Sciatic nerve (tissue), 2 donors: ENCODE data around the gene BUB1. TPM values are rescaled to one million over a fixed set of nuclear protein-coding genes. Genes with fewer than 3 reads are reported as not detected.
"Not testable (repeated sequence)": the region's sequence is repeated elsewhere in the genome, so short reads cannot be mapped to it uniquely, and the experiment has no call there.

Experiments used
- ATAC-seq: fragments of 200-7000 bp; cut with Tn5 transposase; one replicate; pipeline ENCODE4 v1.9.1; 2020; ENCODE audit warnings: mild to moderate bottlenecking, moderate library complexity
- DNase-seq: peaks from one replicate; pipeline ENCODE4 v3.0.0-alpha.2; 2020; ENCODE audit warnings: low spot score
- intact Hi-C: fragments of 100-400 bp; cut with DNase I; formaldehyde crosslinking; loops from one replicate; pipeline ENCODE4 v1.14.2; 2022
- total RNA-seq: library from RNA; stranded (reverse); fragmentation: NEBNext Ultra II Directional; extraction: Animal tissue kit (Norgen Biotek cat#: 25700); gene quantifications from one replicate; pipeline ENCODE4 v1.2.1, GENCODE V29; 2021
- donor health status: DM: no; HTN: no; CAD: no.
- donor health status: DM: no; HTN: no; CAD: no.

BUB1 gene
- total RNA-seq, 1 donor from 2014 or later, result 0.27 TPM

DNA sequence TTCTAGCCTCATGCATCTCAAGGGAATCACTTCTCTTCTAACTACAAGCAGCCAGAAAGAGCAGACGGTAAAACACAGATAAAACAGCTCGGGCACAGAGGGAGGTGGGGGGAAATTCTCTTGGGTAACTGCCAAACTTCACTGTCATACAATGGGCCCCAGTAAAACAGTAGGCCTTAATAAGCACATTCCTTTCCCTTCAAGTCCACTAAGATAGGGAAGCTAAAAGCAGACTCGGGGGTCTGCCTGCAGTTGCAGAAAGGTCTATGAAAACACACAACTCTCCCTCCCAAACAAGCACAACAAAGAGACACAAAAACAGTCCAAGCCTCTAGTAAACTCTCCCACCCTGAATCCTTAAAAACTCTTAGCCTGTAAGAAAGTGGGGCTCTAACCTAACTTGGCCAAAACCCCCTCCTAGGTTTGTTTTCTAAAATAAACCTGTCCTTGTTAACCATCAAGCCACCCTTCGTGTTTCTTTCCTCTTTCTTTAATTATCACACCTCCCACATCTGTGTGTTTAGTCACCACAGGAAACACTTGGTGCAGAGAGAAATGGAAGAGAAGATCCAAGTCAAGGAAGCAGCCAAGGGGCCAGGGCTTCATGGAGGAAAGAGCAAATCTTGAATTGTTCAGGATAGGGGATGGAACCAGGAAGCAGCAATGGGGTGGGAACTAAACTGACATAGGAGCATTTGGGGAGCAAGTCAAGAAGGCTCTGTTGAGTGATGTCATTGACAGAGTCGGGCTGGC is 17.5 kb upstream of the BUB1 start:
- DNase-seq, intact Hi-C loops, ATAC-seq: not testable (repeated sequence)

DNA sequence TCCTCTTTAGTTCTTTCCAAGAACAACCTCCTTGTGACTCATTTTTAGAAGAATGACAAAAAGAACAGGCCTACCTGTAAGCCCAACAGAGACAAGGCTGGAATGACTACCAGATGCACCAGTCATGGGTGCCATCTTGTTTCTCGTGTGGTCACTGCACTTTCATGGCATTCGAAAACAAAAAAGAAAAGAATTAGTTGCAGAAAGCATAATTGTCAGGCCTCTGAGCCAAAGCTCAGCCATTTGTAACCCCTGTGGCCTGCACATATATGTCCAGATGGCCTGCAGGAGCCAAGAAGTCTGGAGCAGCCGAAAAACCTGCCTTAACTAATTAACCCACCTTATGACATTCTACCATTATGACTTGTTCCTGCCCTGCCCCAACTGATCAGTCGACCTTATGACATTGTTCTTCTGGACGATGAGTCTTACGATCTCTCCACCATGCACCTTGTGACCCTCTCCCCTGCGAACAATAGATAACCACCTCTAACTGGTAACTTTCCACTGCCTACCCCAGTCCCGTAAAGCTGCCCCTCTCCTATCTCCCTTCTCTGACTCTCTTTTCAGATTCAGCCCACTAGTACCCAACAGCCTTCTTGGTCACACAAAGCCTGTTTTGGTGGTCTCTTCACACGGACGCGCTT is 13.9 kb upstream of the BUB1 start:
- ATAC-seq, result no peak
- no peak for DNase-seq
- intact Hi-C loops, result no loop called here

DNA sequence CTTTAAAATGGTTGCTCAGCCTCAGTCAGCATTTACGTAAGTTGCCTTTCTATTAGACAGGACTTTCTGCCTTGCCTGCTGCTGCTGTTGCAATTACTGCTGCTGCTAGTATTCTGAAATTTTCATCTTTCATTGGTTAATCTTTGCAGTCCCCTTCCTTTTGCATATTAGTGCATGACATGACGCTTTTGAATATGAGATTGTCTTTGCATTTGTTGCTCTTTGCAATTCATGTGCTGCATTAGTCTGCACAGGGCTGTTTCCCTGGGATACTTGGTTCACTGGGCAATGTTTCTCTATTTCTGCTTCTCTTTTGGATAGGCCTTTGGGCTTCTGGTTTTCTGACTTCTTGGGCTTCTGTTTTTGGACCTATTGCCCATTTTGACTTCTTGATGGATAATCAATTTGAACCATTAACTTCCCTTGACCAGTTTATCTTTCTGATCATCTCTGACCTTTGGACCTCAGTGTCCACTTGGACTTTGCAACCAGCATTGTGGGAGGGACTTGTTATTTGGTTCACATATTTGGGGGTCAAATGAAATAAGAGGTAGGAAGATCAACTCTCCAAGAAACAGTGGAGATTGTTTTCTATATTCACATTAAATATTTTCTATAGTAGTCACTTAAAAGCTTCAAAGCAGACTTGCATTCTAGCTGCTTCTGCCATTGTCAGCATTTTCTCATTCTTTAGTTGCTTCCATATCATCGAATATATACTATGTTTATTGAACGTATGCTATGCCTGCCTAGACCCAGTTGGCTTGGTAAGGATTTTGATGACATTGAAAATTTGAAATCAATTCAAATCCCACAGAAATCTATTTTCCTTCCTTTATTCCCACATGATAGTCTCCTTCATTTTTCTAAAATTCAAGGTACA is 12.5 kb upstream of the BUB1 start:
- ATAC-seq (no peak), DNase-seq (no peak)
- intact Hi-C loops, result no loop called here

- no peak for ATAC-seq
- intact Hi-C loops, result no loop called here
Measured at GRCh38 chr2:110688594-110689091, 10.8 kb upstream of the BUB1 start.

GRCh38 chr2:110687775-110688484 is 10.1 kb upstream of the BUB1 start:
- DNase-seq, ATAC-seq, intact Hi-C loops: not testable (repeated sequence)

More at GRCh38 chr2:110688594-110689091, 10.8 kb upstream of the BUB1 start:
- DNase-seq, result no peak

- intact Hi-C loops, result no loop called here
- ATAC-seq, result no peak
- no peak for DNase-seq
Measured at GRCh38 chr2:110682872-110683271, 5.0 kb upstream of the BUB1 start.

DNA sequence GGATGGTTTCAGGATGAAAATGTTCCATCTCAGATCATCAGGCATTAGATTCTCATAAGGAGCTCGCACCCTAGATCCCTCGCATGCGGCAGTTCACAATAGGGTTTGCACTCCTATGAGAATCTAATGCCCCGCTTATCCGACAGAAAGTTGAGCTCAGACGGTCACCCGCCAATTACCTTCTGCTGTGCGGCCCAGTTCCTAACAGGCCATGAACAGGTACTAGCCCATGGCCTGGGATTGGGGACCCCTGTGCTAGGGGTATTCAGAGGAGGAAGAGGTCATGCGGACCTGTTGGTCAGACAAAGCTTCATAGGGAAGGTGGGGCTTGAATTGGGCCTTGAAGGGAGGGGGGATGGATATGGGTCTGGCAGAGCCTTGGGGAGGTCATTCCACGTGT is 4.4 kb upstream of the BUB1 start:
- intact Hi-C loops, result no loop called here
- ATAC-seq (no peak), DNase-seq (no peak)

DNA sequence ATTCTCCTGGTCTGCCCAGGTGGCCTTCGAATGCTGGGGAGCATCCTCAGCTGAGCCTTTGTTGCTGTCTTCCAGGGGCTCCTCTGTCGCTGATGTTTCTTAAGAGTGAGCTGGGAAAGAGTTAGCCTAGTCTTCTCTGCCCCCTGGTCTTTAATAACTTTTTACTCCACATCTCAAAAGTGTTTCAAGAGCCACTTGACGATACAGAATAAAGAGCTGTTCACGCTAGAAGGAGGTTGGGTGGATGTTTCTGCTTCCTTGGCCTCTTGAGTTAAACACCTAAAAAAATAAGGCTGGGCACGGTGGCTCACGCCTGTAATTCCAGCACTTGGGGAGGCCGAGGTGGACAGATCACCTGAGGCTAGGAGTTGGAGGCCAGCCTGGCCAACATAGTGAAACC is 2.8 kb upstream of the BUB1 start:
- intact Hi-C loops, result no loop called here
- ATAC-seq (no peak), DNase-seq (no peak)

DNA sequence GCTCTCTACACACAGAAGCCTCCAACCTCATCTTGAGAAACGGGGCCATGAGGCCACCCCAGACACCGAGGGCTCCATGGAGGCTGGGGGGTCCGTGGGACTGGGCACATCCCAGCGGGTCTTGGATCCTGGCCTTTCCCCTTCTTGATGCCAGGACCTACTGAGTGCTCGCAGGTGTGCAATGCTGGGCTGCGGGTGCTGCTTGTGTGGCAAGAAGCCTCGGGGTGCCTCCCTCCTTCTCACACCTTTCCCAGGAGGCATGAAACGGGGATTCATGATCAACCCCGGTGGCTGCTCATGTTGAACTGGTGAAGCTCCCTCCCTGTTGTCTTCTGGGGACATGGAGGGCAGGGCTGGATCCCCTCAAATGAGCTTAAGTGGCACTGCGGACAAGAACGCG is 2.0 kb upstream of the BUB1 start:
- no peak for ATAC-seq
- no peak for DNase-seq
- intact Hi-C loops, result no loop called here

DNA sequence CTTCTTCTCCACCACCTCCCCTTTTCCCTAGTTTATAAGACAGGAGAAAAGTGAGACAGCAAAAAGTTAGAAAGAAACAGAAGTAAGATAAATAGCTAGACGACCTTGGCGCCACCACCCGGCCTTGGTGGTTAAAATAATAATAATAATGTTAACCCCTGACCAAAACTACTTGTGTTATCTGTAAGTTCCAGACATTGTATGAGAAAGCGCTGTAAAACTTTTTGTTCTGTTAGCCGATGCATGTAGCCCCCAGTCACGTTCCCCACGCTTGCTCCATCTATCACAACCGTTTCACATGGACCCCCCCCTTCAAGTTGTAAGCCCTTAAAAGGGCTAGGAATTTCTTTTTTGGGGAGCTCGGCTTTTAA is 1.5 kb upstream of the BUB1 start:
- DNase-seq, result no peak
- intact Hi-C loops, result no loop called here
- ATAC-seq, result no peak

DNA sequence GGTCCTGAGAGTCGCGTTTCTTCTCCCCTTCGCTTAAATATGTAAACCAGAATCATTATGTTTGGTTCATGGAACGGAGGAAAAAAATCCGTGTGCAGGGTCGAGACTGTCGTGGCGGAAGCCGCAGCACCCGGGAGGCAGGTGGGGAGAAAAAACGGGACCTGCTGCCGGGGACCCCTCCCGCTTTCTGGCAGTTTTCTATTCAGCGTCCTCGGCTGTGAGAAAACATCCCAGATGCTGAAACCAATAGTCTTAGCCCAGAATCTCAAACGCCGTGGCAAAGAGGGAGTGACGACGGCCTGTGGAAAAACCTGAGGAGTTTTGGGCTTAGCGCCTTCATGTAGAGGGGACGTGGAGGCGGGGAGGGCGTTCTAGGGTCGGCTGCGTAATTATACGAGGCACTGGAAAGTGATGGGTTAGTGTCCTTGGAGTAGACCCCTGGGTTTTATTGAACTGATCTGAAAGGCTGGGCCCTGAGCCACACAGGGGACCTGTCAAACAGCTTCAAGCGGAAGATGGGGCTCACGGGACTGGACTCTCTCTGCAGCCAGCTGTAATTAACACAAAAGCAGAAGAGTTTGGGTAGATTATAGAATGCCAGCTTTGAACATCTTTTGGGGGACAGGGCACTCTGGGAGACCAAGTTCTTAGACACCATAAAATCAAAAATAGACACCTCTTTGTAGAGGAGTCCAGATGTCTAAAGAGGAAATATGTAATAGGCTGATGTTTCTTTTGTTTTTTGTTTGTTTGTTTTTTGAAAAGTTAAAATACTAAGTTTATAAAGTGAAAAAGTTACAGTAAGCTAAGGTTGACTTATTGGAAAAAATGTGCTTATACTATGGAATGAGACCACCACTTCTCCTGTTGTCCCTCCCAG is 834 bp upstream of the BUB1 start:
- intact Hi-C loops, result no loop called here
- DNase-seq (no peak), ATAC-seq (peak; percentile 55)

DNA sequence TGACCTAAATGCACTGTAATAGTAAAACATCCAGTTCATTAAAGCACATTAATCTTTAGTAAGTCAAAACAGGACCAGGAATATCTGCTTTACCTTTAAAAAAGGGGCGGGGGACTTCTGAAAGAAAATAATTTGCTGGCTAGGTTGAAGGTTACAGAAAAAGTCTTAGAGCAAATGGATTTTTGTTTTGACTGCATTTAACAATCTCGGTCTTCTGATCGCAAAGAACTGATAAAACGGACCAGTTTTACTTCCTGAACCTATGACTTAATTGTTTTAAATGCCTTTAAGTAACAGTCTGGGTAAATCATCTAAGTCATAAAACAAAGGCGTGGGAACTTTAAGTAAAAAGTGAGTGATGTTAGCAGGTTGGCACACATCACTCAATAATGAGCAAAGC is 783 bp downstream of the BUB1 start:
- DNase-seq (no peak), ATAC-seq (no peak)
- intact Hi-C loops, result no loop called here

DNA sequence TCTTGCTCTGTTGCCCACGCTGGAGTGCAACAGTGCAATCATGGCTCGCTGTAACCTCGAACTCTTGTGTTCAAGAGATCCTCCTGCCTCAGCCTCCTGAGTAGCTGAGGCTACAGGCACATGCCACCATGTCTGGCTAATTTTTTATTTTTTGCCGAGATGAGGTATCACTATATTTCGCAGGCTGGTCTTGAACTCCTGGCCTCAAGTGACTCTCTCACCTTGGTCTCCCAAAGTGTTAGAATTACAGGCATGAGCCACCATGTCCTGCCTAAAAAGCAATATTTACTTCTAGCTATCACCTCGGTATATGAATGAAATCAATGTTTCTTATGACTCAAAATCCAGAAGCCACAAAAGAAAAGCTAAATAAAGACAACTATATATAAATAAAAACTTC is 2.2 kb downstream of the BUB1 start:
- intact Hi-C loops, result no loop called here
- no peak for ATAC-seq

DNA sequence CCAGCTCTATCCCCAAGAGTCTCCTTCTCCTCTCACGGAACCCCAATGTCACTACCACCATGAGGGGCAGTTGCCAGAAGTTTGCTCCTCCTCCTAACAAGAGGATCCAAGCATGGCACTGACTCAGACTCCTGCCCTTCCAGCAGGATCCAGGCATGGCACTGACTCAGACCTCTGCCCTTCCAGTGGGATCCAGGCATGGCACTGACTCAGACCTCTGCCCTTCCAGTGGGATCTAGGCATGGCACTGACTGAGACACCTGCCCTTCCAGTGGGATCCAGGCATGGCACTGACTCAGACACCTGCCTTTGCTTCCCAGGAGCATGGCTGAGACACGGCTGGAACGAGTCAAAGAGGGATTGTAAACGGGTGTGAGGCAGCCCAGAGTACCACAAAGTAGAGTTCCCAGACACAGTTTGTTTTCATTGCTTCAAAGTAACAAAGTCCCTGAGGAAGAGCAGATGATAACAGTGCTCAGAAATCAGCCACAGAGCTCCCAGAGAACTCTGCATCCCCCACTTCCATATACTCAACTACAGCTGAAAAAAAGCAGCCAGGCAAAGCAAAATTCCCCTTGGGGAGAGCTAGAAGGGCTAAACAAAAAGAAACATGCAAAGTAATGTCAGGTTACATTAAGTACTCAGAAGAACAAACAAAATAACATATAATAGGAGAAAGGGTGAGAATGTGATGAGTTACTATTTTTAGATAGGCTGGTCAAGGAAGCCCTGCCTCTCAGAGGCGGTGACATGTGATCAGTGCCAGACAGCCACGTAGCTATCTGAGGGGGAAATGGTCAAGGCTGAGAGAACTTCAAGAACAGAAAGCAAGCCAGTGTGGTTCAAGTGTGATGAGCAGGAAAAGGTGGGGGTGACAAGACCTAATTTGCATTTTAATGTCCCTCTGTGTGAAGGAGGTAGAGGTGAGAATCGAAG is 3.0 kb downstream of the BUB1 start:
- DNase-seq, result no peak
- ATAC-seq, result no peak
- intact Hi-C loops, result no loop called here

More for the DNA sequence above, 2.2 kb downstream of the BUB1 start:
- DNase-seq, result no peak

GRCh38 chr2:110673201-110673600 is 4.7 kb downstream of the BUB1 start:
- ATAC-seq (no peak), DNase-seq (no peak)
- intact Hi-C loops, result no loop called here

DNA sequence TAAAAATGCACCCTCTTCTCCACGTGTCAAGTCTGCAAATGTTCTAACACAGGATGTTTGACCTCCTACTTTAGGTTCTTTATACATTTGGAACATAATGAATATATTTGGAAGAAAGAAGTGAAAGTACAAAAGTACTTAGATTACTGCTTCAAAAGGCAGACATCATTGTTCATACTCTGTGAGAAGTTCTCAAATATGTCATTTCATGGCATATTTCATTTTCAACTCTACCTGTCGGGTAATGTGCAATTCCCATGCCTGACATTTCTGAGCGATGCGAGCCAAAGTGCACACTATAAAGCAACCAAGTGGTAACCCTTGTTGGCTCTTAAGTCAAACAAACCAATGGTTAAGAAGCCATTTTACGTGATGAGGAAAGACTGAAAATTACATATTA is 7.0 kb downstream of the BUB1 start:
- no peak for ATAC-seq
- intact Hi-C loops, result no loop called here
- no peak for DNase-seq

DNA sequence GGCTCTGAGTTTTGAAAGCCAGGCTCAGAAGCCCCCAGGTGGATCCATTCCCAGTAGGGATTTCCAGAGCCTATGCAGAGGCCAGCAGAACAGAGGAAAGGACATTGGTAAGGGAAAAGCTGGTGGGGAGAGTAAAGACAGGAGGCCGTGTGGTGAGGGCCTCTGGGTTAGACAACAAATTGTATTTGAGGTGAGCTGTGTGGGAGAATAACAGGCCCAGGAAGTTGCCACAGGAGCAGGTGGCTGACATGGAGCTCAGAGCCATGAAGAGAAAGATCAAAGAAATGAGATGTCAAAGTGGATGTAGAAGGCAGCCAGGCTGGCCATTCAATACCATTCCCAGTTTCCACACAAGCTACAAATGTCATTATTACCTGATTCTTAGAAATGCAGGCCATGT is 8.8 kb downstream of the BUB1 start:
- ATAC-seq (no peak), DNase-seq (no peak)
- intact Hi-C loops, result no loop called here
